KBM-7 (cell line): Measurements from ENCODE around the gene RNF213.

Source experiments
- DNase-seq: peaks from one replicate; pipeline ENCODE4 v3.0.0-alpha.2; 2015
- in situ Hi-C: fragments of 300-500 bp; cut with MboI; formaldehyde crosslinking; loops from 2 replicates; pipeline ENCODE4 v1.14.3; 2020; ENCODE audit warnings: low sequenced_read_pairs, low pct_unique_long_range_greater_than_20kb, mixed read lengths

Gene RNF213

GRCh38 chr17:80260791-80261158, at the start of gene RNF213:
TSS of gene RNF213 (plus strand) at chr17:80260852. CDS start at chr17:80263682, 2,830 bp downstream.
- in situ Hi-C loops, result no loop called here
- no peak for DNase-seq

- in situ Hi-C loops, result no loop called here
- DNase-seq, result no peak
Measured at GRCh38 chr17:80212109-80212508, 48.5 kb upstream of the RNF213 start.

DNA sequence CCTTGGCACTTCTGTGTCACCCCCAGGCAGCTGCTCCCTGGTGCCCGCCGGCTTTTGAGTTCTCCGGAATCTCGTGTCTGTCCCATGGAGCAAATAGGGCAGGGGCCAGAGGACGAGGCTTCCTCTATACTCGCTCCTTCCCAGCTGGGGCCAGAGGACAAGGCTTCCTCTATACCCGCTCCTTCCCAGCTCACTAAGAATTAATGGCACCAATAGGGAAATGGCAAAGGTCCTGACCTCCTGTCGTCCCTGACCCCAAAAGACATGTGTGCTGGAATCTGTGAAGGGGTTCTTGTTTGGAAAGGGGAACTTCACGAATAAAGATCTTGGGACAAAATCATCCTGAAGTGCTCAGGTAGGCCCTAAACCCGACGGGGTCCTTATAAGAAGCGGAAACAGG, 48.1 kb upstream of the RNF213 start:
- in situ Hi-C loops, result no loop called here
- DNase-seq, result no peak

DNA sequence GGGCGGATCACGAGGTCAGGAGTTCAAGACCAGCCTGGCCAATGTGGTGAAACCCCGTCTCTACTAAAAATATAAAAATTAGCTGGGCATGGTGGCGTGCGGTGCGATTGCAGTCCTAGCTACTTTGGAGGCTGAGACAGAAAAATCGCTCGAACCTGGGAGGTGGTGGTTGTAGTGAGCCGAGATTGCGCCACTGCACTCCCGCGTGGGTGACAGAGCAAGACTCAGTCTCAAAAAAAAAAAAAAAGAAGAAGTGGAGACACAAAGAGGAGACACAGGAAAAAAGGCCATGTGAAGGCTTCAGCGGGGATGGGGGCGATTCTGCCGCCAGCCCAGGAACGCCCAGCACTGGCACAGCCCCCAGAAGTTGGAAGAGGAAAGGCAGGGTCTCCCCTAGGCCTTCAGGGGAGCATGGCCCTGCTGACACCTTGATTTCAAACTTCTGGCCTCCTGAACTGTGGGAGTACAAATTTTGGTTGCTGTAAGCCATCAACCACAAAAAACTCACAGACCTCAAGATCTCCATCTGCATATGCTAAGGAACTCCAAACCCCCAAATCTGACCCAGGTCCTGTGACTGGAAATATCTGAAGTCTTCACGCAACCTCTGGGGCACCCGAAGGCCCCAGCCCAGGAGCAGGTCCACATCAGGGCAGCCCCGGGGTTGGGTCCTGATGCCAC, 47.5 kb upstream of the RNF213 start:
- peak; percentile 48 for DNase-seq
- in situ Hi-C loops, result no loop called here

GRCh38 chr17:80213643-80213975, 47.0 kb upstream of the RNF213 start:
- no peak for DNase-seq
- in situ Hi-C loops, result no loop called here

GRCh38 chr17:80214012-80214877, 46.4 kb upstream of the RNF213 start:
- no peak for DNase-seq

DNA sequence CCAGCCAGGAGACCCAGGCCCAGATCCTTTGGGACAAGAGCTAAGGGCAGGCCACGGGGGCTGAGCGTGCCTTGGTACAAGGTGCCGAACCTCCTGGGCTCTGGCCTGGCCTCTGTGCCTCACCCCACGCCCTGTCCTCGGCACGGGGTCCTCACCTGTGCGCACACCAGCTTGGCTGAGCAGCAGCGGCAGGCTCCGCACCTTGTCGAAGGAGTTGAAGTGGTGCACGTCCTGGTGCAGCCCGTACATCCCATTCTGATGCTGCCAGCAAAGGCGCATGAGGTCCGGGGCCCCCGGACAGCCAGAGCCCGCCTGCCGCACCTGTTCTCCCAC, 45.8 kb upstream of the RNF213 start:
- DNase-seq, result no peak

More at GRCh38 chr17:80214012-80214877, 46.4 kb upstream of the RNF213 start:
- in situ Hi-C loops, result no loop called here

DNA sequence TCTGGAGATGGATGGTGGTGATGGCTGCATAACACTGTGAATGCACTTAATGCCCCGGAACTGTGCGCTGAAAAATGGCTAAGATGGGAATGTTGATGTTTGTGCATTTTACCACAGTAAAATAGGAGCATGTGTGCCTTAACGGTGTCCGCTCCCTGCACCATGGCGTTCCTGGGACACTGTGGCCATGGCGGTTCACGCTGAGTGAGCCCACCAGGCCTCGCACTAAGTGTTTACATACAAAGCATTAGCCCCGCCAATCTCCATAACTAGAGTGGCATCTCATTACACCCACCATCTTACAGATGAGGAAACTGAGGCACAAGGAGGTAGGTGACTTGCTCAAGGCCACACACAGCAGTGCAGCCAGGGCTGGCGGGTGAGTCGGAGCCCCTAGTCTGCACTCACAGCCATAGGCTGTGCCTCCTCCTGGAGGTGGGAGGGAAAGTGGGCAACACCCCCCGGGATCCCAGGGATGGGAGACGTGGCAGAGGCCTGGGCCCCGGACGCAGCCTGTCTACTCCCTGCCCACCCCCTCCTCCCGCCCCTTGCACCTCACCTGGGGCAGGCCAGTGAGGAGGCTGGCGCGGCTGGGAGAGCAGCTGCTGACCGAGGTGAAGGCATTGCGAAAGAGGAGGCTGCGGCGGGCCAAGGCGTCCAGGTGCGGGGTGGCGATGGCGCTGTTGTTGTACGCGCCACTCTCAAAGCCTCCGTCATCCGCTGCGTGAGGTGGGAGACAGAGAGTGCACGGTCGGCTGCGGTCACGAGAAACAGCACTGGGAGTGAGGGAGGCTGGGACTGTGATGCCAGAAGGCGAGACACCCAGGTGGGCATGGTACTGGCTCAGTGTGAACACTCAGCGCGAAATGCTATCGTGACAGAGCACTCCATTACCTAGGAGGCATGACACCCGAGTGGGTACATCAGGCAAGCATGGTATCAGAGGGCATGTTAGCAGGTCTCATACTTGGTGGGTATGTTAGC, 43.9 kb upstream of the RNF213 start:
- in situ Hi-C loops, result no loop called here
- no peak for DNase-seq

More for the DNA sequence above, 45.8 kb upstream of the RNF213 start:
- in situ Hi-C loops, result no loop called here

DNA sequence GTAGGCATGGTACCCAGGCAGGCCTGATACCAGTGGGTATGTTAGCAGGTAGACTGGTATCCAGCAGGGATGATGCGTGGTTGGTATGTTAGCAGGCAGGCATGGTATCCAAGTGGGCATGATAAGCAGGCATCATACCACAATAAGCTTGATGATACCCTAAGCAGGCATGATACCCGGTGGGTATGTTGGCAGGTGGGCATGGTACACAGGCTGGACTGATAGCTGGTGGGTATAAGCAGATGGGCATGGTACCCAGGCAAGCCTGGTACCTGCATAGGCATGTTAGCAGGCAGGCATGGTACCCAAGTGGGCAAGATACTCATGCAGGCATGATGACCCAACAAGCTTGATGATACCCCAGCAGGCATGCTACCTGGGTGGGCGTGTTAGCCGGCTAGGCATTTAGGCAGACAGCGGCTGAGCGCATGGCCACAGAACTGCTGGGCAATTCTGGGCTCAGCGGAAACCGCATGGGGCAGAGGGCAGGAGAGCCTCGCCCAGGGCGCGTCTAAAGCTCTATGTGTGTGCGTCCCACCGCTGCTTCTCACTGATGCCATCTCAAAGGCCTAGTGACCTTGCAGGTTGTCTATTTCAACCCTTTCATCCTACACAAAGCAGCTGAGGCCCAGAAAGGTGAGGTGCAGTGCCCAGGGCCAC, 42.8 kb upstream of the RNF213 start:
- in situ Hi-C loops, result no loop called here

GRCh38 chr17:80218391-80218790, 42.3 kb upstream of the RNF213 start:
- DNase-seq, result no peak
- in situ Hi-C loops, result no loop called here

More for the DNA sequence above, 42.8 kb upstream of the RNF213 start:
- no peak for DNase-seq

DNA sequence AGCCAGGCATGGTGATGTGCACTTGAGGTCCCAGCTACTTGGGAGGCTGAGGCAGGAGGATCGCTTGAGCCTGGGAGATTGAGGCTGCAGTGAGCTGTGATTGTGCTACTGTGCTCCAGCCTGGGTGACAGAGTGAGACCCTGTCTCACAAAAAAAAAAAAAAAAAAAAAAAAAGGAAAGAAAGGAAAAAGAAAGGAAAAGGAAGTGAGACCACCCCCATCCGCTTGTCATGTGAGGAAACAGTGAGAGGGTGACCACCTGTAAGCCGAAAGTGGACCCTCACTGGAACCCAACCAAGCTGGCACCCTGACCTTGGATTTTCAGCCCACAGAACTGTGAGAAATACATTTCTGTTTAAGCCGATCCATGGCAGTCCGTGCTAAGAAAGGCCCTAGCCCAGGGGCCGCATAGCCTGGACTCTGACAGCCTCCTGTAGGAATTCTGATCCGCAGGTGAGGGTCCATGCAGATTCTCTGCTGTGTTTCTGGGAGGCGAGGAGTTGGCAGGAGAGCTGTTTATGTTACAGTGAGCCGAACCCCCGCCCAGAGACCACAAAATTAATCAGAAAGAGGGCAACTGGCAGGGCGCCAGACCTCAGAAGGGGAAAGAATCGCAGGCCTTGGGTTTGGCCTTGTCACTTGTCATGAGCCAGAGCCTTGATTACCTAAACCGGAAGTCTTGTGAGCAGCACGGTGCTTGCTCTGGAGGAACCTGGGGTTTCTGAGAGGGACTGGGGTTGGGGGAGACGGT, 41.5 kb upstream of the RNF213 start:
- peak; percentile 98 for DNase-seq

DNA sequence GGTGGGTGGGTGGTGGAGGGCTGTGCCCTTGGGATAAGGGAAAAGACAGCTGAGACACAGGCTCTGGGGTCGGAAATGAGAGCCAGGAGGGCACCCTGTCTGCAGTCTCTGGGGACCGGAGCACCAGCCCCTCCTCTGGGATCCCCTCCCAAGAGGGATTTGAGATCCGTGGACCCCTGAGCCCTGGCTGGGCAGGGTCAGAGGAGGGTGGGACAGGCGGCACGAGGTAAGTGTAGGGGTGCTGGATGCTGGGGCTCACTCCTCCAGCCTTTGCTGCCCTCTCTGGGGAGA, 40.9 kb upstream of the RNF213 start:
- DNase-seq, result no peak

More for the DNA sequence above, 41.5 kb upstream of the RNF213 start:
- in situ Hi-C loops, result no loop called here

GRCh38 chr17:80220054-80220735, 40.5 kb upstream of the RNF213 start, which contains the start of the genes SGSH and SLC26A11:
TSS of gene SGSH (minus strand) at chr17:80220333. CDS start at chr17:80220313, 20 bp downstream.
TSS of gene SLC26A11 (plus strand) at chr17:80220427. CDS start at chr17:80221561, 1,134 bp downstream.
- in situ Hi-C loops, result no loop called here
- no peak for DNase-seq

More for the DNA sequence above, 40.9 kb upstream of the RNF213 start:
- in situ Hi-C loops, result no loop called here

GRCh38 chr17:80220736-80221215, 39.9 kb upstream of the RNF213 start:
- in situ Hi-C loops, result no loop called here
- no peak for DNase-seq

DNA sequence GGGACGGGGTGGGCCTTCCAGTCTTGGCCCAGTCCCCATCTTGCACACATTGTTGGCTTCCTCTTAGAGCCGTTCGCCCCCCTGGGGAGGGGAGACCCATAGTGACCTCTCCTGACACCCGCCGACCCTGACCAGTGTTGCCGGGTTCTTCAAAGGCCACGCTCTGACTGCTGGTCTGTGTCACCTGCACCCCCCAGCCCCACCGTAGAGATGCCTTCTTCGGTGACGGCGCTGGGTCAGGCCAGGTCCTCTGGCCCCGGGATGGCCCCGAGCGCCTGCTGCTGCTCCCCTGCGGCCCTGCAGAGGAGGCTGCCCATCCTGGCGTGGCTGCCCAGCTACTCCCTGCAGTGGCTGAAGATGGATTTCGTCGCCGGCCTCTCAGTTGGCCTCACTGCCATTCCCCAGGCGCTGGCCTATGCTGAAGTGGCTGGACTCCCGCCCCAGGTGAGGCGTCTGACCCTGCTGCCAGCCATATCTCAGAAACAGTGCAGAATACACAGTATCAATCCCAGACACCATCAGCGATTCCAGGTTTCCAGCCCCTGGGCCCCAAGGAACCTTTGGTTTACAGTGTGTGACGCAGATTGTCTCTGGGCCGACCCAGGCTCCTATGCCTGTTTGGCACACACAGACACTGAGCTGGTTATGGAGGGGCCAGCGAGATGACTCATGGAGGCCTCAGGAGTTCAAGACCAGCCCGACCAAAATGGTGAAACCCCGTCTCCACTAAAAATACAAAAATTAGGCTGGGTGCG, 39.1 kb upstream of the RNF213 start:
- in situ Hi-C loops, result no loop called here
- DNase-seq, result no peak

DNA sequence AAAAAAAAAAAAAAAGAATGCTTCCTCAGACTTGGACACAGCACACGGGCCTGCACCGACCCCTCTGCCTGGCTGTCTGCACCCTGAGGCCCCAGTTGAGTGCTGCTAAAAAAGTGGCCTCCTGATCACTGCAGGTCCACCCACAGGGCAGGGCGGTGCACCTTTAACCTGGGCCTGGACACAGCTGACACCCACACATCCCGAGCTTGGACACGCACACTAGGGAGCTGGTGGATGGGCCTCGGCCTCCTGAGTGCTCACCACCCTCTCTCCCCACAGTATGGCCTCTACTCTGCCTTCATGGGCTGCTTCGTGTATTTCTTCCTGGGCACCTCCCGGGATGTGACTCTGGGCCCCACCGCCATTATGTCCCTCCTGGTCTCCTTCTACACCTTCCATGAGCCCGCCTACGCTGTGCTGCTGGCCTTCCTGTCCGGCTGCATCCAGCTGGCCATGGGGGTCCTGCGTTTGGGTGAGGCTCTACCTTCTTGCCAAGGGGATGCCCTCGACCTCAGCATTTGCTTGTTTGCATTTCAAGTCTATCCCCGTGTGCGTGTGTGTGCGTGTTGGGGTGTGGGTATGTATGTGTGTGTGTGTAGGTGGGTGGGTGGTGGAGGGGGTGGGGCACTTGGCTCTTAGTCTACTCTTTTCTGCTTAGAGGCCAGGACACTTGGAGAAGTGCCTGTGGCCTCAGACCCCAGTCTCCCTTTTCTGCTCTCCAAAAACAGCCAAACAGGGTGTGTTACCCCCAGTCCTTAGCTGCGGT, 38.1 kb upstream of the RNF213 start:
- no peak for DNase-seq
- in situ Hi-C loops, result no loop called here
